Prostate gland (tissue), 2 donors: ENCODE results near the gene SH3PXD2A.

Source experiments
- CTCF ChIP-seq, 4 experiments: fragments of 200-600 bp in 2 of 4; fragments of 450-650 bp in 2 of 4; sonication (generic) in 2 of 4; IDR thresholded peaks; 1 replicate in 3 of 4; 2 replicates in 1 of 4; pipeline ENCODE4 v1.5.1; 2016 to 2019; ENCODE audit warnings: antibody characterized with exemption in 4 of 4, mild to moderate bottlenecking in 2 of 4, moderate library complexity in 2 of 4
- POLR2A ChIP-seq: fragments of 450-650 bp; IDR thresholded peaks from one replicate; pipeline ENCODE4 v1.6.1; 2016; ENCODE audit warnings: antibody characterized with exemption, mild to moderate bottlenecking

GRCh38 chr10:103620352-103620740, 235.0 kb downstream of the SH3PXD2A start:
- TF ChIP-seq CTCF (IDR thresholded peaks at IDR 0.05) = no peak
- TF ChIP-seq POLR2A = no peak
